Brain pericyte (primary cell): Measurements from ENCODE around the gene MRPS6.

Source experiments
- DNase-seq: peaks from one replicate; pipeline ENCODE4 v3.0.0-alpha.2; 2012; ENCODE audit warnings: low read depth, low spot score

Gene MRPS6

GRCh38 chr21:34180407-34180806, 107.0 kb downstream of the MRPS6 start:
- no peak for DNase-seq

- DNase-seq: no peak
These were observed 107.5 kb downstream of the MRPS6 start for GRCh38 chr21:34180826-34181359.

DNA sequence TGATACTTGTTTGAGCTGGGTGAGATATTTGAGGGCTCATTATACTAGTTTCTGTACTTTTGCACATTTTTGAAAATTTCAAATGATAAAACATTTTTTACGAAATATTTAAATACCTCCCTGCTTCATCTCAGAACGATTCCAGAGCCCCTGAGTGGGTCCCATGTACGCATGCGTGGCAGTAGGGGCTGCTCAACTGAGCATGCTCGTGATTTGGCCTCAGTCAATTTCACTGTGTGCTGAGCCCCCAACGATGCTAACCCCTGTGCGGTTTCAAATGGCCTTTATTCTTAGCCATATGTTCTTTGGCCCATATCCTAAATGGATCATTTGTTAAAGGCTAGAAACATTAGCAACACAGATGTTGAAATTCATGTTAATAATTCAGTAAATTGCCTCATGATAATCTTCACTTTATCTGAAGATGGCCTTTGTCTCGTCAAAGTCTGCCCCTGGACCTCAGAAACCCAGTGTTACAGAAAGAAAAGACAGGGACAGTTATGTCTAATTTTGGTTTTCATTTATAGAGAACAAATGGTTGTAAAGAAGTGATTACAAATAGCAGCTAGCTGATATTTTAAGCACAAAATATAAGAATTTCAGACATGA, 108.2 kb downstream of the MRPS6 start:
- no peak for DNase-seq

GRCh38 chr21:34182436-34182835, 109.1 kb downstream of the MRPS6 start:
- DNase-seq: no peak

DNA sequence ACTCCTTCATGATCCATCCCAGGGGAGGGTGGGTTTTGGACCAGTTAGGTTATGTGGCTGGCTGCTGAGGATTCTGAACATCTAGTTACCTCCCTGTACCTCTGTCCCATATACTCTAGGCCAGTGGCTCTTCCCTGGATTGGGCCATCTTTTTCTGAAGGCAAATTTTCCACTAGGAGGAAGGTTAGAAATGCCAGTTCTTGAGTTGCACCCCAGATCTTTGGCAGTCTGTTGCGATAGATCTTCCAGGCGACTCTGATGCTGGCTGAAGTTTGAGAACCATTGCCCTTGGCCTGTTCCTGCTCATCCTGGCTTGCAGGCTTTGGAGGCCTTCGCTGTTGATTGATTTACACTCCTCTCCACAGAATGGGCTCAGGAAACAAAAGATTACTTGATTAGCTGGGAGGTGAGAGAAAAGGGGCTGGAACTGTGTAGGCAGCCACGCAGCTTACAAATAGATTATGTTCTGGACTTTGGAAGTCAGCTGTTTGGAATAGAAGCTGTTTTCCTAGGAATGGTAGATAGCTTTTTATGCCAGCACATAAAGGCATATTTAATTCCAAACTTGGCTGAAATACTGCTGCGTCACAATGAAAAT, 110.1 kb downstream of the MRPS6 start:
- no peak for DNase-seq

GRCh38 chr21:34184232-34184631, 110.9 kb downstream of the MRPS6 start:
- DNase-seq: no peak

- DNase-seq: no peak
These were observed 111.8 kb downstream of the MRPS6 start for GRCh38 chr21:34185026-34185750.

DNA sequence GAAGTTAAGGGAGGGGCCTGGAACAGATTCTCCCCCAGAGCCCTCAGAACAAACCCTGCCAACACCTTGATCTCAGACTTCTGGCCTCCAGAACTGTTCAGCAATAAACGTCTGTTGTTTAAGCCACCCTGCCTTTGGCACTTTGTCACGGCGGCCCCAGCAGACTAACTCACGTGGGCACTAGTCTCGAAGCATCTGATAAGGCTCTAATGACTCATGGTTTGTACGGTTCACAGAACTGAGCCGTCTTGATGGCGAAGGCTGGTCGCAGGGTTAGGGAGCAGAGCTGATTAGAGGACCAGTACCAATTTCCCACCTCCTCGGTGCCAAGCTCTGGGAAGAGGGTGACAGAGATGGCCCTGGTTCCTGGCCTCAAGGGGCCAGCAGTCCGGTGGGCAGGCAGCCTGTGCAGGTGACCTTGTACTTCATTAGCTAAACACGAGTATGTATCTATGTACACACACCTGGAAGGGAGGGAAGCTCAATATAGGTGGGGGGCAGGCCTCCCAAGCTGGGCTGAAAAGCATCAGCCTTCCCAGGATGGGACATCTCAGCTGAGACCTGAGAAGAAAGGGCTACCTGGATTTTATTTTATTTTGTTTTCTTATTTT, 112.8 kb downstream of the MRPS6 start:
- DNase-seq: no peak

DNA sequence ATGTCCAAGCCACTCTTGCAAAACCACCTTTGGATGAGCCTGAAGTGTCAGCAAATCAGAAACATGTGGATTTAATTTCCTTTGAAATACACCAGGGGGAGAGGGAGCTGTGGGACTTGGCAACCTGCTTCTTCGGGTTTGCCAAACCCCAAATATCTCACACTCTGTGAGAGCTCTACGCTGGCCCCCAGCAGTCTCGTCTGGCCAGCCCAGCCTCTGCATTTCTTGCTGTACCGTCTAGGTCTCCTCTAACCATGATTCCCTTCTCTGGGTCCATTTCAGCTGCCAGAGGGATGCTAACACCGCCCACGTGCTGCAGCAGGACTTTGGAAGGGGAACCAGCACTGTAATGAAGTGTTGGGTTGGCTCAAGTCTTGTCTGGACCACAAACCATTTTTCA, 114.6 kb downstream of the MRPS6 start:
- DNase-seq: no peak

DNA sequence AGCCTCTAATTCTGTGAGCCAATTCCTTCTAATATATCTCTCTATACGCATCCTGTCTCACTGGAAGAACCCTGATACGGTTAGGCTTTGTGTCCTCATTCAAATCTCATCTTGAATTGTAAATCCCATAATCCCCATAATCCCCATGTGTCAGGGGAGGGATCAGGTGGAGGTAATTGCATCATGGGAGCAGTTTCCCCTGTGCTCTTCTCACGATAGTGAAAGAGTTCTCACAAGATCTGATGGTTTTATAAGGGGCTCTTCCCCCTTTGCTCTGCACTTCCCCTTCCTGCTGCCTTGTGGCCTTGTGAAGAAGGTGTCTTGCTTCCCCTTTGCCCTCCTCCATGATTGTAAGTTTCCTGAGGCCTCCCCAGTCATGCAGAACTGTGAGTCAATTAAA, 116.1 kb downstream of the MRPS6 start:
- DNase-seq: no peak

- DNase-seq: no peak
These were observed 117.4 kb downstream of the MRPS6 start for GRCh38 chr21:34190576-34191321.

GRCh38 chr21:34191876-34192275, 118.5 kb downstream of the MRPS6 start:
- DNase-seq: no peak
